GM19452 (cell line): ENCODE data around the gene CXCR4.

Experiments
- ATAC-seq: cut with Tn5 transposase; IDR thresholded peaks from one replicate; pipeline ENCODE4 v1.9.1; 2021; ENCODE audit not compliant: unreplicated experiment

Gene CXCR4

GRCh38 chr2:136131961-136132824, 14.2 kb upstream of the CXCR4 start:
- peak; percentile 73 for ATAC-seq

GRCh38 chr2:136131484-136131960, 13.6 kb upstream of the CXCR4 start:
- peak; percentile 4 for ATAC-seq

GRCh38 chr2:136130511-136130910, 12.6 kb upstream of the CXCR4 start:
- ATAC-seq: no peak

- ATAC-seq: no peak
These were observed 12.1 kb upstream of the CXCR4 start for GRCh38 chr2:136130045-136130444.

GRCh38 chr2:136129601-136130000, 11.7 kb upstream of the CXCR4 start:
- ATAC-seq: no peak

- no peak for ATAC-seq
These were observed 11.0 kb upstream of the CXCR4 start for GRCh38 chr2:136128905-136129304.

GRCh38 chr2:136128366-136128765, 10.4 kb upstream of the CXCR4 start:
- ATAC-seq: no peak

- ATAC-seq: no peak
These were observed 9.4 kb upstream of the CXCR4 start for GRCh38 chr2:136127356-136127755.

- ATAC-seq: no peak
These were observed 8.5 kb upstream of the CXCR4 start for GRCh38 chr2:136126421-136126926.

- ATAC-seq: no peak
These were observed 8.1 kb upstream of the CXCR4 start for GRCh38 chr2:136126021-136126420.

- no peak for ATAC-seq
These were observed 7.3 kb upstream of the CXCR4 start for GRCh38 chr2:136125236-136125635.

GRCh38 chr2:136124805-136125204, 6.9 kb upstream of the CXCR4 start:
- ATAC-seq: no peak

GRCh38 chr2:136122661-136123060, 4.7 kb upstream of the CXCR4 start:
- ATAC-seq: no peak

GRCh38 chr2:136121204-136121910, 3.4 kb upstream of the CXCR4 start:
- ATAC-seq: no peak

- no peak for ATAC-seq
These were observed 2.0 kb upstream of the CXCR4 start for GRCh38 chr2:136119717-136120675.

- no peak for ATAC-seq
These were observed 1.1 kb upstream of the CXCR4 start for GRCh38 chr2:136118819-136119716.

- ATAC-seq: peak; percentile 25
These were observed 533 bp downstream of the CXCR4 start for GRCh38 chr2:136117391-136117841.

- peak; percentile 59 for ATAC-seq
These were observed 1.0 kb downstream of the CXCR4 start for GRCh38 chr2:136116813-136117390.

- ATAC-seq: peak; percentile 7
These were observed 1.7 kb downstream of the CXCR4 start for GRCh38 chr2:136116151-136116812.
